Measurements from ENCODE around the gene C1QTNF6.

The C1QTNF6 gene

GRCh38 chr22:37209140-37209845 is 21.2 kb upstream of the C1QTNF6 start:
- no peak overlapping the region for H3K4me3 ChIP-seq (ENCODE audit: low read depth, low read length)
- TF ChIP-seq, protein P1, sequence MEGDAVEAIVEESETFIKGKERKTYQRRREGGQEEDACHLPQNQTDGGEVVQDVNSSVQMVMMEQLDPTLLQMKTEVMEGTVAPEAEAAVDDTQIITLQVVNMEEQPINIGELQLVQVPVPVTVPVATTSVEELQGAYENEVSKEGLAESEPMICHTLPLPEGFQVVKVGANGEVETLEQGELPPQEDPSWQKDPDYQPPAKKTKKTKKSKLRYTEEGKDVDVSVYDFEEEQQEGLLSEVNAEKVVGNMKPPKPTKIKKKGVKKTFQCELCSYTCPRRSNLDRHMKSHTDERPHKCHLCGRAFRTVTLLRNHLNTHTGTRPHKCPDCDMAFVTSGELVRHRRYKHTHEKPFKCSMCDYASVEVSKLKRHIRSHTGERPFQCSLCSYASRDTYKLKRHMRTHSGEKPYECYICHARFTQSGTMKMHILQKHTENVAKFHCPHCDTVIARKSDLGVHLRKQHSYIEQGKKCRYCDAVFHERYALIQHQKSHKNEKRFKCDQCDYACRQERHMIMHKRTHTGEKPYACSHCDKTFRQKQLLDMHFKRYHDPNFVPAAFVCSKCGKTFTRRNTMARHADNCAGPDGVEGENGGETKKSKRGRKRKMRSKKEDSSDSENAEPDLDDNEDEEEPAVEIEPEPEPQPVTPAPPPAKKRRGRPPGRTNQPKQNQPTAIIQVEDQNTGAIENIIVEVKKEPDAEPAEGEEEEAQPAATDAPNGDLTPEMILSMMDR (IDR thresholded peaks at IDR 0.05; ENCODE audit: borderline replicate concordance, insufficient read depth, low read depth, low read length) = no peak

DNA sequence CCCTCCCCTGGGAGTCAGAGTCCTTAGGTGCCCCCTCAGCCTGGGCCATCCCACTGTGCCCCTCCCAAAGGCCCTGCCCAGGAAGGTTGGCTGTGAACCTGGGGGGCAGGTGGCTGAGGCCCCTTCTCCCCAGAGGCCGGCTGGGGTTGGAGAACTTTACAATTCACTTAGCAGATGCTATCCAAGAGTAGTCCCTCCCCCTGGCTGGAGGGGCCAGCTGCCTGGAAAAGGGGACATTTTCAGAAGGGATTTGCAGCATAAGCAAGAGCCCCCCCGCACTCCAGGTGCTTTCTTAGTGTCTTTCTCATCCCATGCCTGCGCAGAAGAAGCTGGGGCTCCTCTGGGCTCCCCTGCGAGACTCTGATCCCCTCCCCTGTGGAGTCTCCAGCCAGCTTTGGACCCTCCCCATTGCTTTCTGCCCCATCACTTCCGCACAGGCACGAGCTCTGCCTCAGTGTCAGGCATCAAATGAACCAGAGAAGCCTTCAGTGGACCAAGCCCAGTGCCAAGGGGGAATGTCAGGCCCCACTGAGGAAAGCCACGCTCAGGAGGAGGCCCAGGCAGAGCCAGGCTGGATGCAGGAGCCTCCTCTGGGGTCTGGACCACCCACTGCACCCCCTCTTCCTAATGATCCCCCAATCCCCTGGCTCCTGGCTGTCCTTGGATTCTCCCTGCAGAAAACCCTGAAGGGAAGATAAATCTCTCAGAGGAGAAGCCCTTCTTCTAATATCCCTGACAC is 20.5 kb upstream of the C1QTNF6 start:
- no peak overlapping the region for H3K4me3 ChIP-seq (ENCODE audit: low read depth, low read length)
- TF ChIP-seq, protein P1 (IDR thresholded peaks at IDR 0.05; ENCODE audit: borderline replicate concordance, insufficient read depth, low read depth, low read length) = no peak

DNA sequence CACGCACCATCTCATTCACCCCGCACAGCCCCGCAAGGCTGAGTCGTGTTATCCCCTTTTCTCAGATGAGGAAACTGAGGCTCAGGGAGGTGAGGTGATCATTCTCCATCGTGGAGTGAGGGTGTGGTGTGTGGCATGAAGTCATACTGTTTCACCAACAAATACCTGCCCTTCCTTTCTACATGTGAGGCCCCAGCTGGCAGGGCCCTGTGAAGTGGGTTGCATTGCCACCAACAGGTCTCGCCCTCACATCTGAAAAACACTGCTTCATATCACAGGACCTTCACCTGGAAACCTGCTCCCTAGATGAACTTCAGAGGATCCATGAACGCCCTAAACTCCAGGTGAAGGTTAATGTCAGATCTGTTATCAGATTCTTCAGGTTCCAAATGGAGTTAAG is 19.9 kb upstream of the C1QTNF6 start:
- TF ChIP-seq, protein P1 (IDR thresholded peaks at IDR 0.05; ENCODE audit: borderline replicate concordance, insufficient read depth, low read depth, low read length) = no peak

DNA sequence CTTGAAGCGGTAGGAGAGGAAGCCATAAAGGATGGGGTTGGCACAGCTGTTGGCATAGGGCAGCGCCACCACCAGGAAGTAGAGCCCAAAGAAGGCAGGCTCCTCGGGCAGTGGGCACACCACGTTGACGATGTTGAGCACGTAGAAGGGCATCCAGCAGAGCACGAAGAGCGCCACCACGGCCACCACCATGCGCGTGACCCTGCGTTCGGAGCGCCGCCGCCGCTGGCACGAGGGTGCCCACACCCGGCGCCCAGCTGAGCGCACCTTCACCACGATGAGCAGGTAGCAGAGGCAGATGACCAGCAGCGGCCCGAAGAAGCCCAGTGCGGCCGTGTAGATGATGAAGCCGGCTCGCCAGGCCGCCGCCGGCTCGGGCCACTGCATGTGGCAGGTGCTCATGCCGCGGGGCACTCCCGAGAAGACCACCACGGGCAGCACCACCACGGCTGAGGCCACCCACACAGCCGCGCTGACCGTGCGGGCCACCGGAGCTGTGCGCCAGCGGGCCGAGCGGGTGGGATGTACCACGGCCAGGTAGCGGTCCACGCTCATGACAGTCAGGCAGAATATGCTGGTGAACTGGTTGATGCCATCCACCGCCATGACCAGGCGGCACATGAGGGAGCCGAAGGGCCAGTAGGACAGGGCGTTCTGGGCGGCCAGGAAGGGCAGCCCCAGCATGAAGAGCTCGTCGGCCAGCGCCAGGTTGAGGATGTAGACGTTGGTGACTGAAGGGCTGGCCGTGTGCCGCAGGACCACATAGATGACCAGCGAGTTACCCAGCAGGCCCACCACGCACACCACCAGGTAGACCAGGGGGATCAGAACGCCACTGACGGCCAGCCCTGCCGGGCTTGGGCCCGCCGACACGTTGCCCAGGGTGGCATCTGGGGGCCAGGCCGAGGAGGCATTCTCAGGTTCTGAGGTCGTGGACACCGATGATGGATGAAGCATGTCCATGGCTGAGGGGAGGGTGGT is 19.1 kb upstream of the C1QTNF6 start:
- TF ChIP-seq, protein P1 (IDR thresholded peaks at IDR 0.05; ENCODE audit: borderline replicate concordance, insufficient read depth, low read depth, low read length) = no peak
- no peak overlapping the region for H3K4me3 ChIP-seq (ENCODE audit: low read depth, low read length)

More for the DNA sequence above, 19.9 kb upstream of the C1QTNF6 start:
- H3K4me3 ChIP-seq (ENCODE audit: low read depth, low read length) = no peak overlapping the region

DNA sequence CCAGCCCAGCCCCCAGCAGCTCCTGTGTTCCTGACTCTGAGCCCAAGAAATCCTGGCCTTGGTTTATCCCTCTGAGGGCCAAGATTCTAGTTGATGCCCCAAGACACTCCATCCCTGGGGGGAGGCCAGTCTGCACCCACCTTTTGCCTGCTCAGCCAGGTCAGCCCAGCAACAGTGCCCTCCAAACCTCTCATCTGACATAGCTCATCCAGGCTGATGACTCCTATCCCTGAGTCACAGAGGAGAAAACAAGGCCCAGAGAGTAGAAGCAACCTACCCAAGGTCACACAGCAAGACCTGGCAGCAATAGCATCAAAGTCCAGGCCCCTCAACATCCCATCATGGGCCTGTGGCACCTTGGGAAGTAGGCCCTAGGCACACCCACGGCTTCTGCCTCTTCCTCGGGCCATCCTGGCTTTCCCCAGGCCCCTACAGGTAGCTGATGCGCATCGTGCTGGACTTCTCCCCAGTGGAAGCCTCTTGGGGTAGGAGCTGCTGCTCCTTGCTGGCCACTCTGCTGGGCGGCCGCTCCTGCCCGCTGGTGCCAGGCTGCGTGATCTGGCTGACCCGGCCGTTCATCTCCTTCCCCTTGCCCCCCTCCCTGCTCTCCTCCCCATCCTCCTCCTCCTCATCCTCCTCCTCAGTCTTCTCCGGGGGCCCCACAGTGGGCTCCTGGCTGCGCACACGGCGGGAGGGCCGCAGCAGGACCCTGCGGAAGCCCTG is 18.2 kb upstream of the C1QTNF6 start:
- TF ChIP-seq, protein P1 (IDR thresholded peaks at IDR 0.05; ENCODE audit: borderline replicate concordance, insufficient read depth, low read depth, low read length) = no peak
- no peak overlapping the region for H3K4me3 ChIP-seq (ENCODE audit: low read depth, low read length)

DNA sequence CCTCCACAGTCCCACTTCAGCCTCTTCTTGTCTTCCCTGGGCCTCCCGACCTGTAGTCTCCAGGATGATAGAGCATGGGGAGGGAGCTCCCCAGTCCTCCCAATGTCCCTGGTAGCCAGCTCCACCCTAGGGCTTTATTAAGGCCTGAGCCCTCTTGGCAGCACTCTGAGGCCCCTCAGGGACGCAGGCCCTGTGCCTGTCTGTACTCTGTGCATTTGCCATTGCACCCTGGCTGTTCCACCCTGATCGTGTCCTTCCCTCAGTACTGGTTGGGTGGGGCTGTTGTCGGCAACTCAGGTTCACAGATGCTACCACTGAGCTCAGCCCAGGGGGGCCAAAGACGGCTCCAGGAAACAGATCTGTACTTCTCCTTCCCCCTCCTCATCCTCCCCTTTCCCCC is 17.0 kb upstream of the C1QTNF6 start:
- TF ChIP-seq, protein P1 (IDR thresholded peaks at IDR 0.05; ENCODE audit: borderline replicate concordance, insufficient read depth, low read depth, low read length) = no peak
- H3K4me3 ChIP-seq (ENCODE audit: low read depth, low read length) = no peak overlapping the region
